Colonic mucosa (tissue), 4 donors: ENCODE measurements around the gene SYNE1. TPM values are rescaled to one million over a fixed set of nuclear protein-coding genes. Genes with fewer than 3 reads are reported as not detected.

Experiments
- DNase-seq: peaks from one replicate; pipeline ENCODE4 v3.0.0-alpha.2; 2020
- H3K27ac ChIP-seq: fragments of 200-600 bp; one replicate; pipeline ENCODE4 v1.8.0; 2021
- H3K27me3 ChIP-seq: fragments of 200-600 bp; one replicate; pipeline ENCODE4 v1.8.0; 2021
- H3K36me3 ChIP-seq: fragments of 200-600 bp; one replicate; pipeline ENCODE4 v1.8.0; 2021
- H3K4me1 ChIP-seq: fragments of 200-600 bp; one replicate; pipeline ENCODE4 v1.8.0; 2021; ENCODE audit warnings: mild to moderate bottlenecking
- H3K4me3 ChIP-seq: fragments of 200-600 bp; one replicate; pipeline ENCODE4 v1.8.0; 2021
- H3K9ac ChIP-seq, 2 donors: one replicate each; pipeline ENCODE4 v1.7.0; 2013; ENCODE audit warnings: control low read depth in 2 of 2, low read depth in 2 of 2, low read length in 2 of 2
- H3K9me3 ChIP-seq: fragments of 200-600 bp; one replicate; pipeline ENCODE4 v1.8.0; 2021
- intact Hi-C: fragments of 100-400 bp; cut with DNase I; formaldehyde crosslinking; loops from one replicate; pipeline ENCODE4 v1.14.1; 2022
- total RNA-seq, 2 donors: library from RNA; stranded (reverse); fragmentation: NEBNext Ultra II Directional in 1 of 2; extraction: Animal tissue kit (Norgen Biotek cat#: 25700) in 1 of 2; gene quantifications; one replicate each; pipeline ENCODE4 v1.2.1, GENCODE V29; 2021
- TF ChIP-seq, protein P1 (sequence below): fragments of 200-600 bp; IDR thresholded peaks from one replicate; pipeline ENCODE4 v1.8.0; 2022; ENCODE audit warnings: antibody characterized with exemption, mild to moderate bottlenecking
- donor health status: healthy.
- donor health status: DM: no; HTN: no; CAD: no.
- donor health status: DM: no; HTN: no; CAD: no.

The SYNE1 gene
- total RNA-seq, 2 donors from 2014 or later: 11.6 to 23.7 TPM

DNA sequence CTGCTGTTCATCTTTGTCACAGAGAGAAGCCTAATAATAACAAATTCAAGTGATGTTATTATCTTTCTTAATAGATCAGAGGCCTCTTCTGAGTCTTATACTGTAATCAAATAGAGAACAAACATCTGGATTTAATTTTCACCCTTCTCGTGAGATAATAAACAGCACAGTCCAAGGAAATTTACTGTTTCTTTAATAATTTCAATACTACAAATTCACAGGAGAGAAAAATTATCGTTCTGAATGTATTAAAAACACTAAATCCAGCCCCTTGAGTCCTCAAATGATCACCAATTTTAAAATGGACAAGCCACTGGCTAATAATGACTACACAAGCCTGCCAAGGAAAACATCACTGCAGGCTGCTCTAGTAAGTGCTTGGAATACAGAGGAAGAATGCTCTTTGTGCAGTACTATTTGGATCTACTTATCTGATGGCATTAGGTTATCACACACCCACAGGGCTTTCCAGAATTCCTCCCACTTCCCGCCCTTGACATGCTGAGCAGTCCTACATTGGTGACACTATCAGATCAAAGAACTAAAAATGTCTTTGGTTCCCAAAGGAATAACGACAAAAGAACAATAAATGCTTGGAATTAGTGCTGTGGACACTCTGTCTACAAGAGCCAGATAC, 38.1 kb downstream of the SYNE1 start:
- intact Hi-C loops: no loop called here
- Histone ChIP-seq H3K4me3 (no peak overlapping the region), H3K36me3 (no peaks in the 10 kb centered on the region), H3K9me3 (no peaks in the 10 kb centered on the region), H3K27me3 (no peaks in the 10 kb centered on the region), H3K9ac (no peak overlapping the region), H3K27ac (no peak overlapping the region), H3K4me1 (no peaks in the 10 kb centered on the region)
- DNase-seq: no peak
- TF ChIP-seq, protein P1, sequence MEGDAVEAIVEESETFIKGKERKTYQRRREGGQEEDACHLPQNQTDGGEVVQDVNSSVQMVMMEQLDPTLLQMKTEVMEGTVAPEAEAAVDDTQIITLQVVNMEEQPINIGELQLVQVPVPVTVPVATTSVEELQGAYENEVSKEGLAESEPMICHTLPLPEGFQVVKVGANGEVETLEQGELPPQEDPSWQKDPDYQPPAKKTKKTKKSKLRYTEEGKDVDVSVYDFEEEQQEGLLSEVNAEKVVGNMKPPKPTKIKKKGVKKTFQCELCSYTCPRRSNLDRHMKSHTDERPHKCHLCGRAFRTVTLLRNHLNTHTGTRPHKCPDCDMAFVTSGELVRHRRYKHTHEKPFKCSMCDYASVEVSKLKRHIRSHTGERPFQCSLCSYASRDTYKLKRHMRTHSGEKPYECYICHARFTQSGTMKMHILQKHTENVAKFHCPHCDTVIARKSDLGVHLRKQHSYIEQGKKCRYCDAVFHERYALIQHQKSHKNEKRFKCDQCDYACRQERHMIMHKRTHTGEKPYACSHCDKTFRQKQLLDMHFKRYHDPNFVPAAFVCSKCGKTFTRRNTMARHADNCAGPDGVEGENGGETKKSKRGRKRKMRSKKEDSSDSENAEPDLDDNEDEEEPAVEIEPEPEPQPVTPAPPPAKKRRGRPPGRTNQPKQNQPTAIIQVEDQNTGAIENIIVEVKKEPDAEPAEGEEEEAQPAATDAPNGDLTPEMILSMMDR: no peak

DNA sequence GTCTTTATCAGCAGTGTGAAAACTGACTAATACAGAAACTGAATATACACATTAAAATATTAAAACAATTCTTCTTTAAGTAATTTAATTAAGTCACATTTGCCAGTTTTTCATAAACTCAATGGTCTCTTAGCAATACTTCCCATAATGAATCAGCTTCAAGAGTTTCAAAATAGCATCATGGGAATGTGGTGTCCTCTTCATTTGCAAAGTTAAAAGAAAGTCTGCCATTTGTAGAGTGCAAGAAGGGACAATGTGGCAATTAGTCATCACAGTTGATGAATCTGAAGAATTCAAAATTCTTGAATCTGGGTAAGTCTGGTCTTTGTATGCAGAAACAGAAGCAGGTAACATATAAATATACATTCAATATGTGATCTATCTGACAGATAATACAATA, 38.7 kb downstream of the SYNE1 start:
- no peaks in the 10 kb centered on the region for H3K27me3 ChIP-seq
- H3K4me1 ChIP-seq: no peaks in the 10 kb centered on the region
- H3K9me3 ChIP-seq: no peaks in the 10 kb centered on the region
- no peak overlapping the region for H3K27ac ChIP-seq
- intact Hi-C loops: no loop called here
- no peak overlapping the region for H3K9ac ChIP-seq
- DNase-seq: no peak
- H3K36me3 ChIP-seq: no peaks in the 10 kb centered on the region
- TF ChIP-seq, protein P1: no peak
- H3K4me3 ChIP-seq: no peak overlapping the region

DNA sequence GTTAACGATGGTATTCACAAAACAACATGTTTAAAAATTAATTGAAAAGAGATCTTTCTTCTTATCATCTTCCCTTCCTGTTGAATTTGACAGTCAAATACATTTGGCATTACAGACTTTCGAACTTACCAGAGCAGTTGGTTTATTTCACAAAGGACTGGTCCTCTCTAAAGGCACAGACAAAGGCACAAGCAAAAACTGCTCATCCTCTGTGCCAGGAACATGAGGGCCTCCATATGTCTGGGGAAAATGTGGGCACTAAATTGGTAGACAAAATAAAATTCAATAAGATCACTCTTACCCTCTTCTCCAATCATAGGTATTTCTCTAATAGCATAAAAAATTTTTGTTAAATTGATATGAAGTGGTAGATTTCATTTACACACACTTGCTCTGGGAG, 40.4 kb downstream of the SYNE1 start:
- H3K27me3 ChIP-seq: no peaks in the 10 kb centered on the region
- TF ChIP-seq, protein P1: no peak
- no peaks in the 10 kb centered on the region for H3K9me3 ChIP-seq
- no peak overlapping the region for H3K27ac ChIP-seq
- no peaks in the 10 kb centered on the region for H3K4me1 ChIP-seq
- no peak overlapping the region for H3K9ac ChIP-seq
- DNase-seq: no peak
- intact Hi-C loops: no loop called here
- H3K4me3 ChIP-seq: no peak overlapping the region
- no peaks in the 10 kb centered on the region for H3K36me3 ChIP-seq

DNA sequence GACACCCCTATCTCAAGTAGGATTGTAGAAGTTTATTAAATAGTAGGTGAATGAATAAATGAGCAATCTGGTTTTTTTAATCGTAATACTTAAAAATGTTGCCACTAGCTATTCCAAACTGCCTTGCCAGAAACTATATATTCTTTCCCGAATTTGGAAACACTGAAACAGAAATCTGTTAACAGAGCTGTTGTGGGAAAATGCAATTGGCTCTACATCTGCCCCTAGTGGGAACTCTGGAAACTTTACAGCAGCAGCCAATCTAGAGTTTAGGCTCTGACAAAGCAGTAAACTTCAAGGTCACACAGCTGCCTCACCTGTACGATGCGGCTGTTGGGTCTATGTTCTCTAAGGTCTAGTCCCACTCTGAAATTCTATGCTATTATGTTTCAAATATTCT, 41.7 kb downstream of the SYNE1 start:
- TF ChIP-seq, protein P1: no peak
- no peak for DNase-seq
- Histone ChIP-seq H3K4me3 (no peak overlapping the region), H3K9me3 (no peaks in the 10 kb centered on the region), H3K36me3 (no peaks in the 10 kb centered on the region), H3K27ac (no peak overlapping the region), H3K4me1 (no peaks in the 10 kb centered on the region), H3K27me3 (no peaks in the 10 kb centered on the region), H3K9ac (no peak overlapping the region)
- intact Hi-C loops: no loop called here

DNA sequence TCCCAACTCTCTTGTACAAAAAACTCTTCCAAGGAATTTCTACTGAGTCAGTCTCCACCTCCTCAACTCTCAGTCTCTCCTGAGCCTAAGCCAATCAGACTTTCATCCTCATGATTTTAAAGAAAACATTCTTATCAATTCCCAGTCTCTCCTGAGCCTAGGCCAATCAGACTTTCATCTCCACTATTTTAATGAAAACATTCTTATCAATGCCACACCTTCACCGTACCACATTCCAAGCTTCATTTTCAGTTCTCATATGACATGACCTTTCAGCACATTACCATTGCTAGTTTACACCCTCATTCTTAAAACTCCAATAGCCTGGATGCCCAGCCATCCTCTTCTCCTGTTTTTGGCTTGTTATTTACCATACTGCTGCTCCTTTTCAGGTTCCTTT, 42.5 kb downstream of the SYNE1 start:
- Histone ChIP-seq H3K27ac (no peak overlapping the region), H3K27me3 (no peaks in the 10 kb centered on the region), H3K36me3 (no peaks in the 10 kb centered on the region), H3K4me1 (no peaks in the 10 kb centered on the region), H3K9ac (no peak overlapping the region), H3K4me3 (no peak overlapping the region), H3K9me3 (no peaks in the 10 kb centered on the region)
- TF ChIP-seq, protein P1: no peak
- intact Hi-C loops: no loop called here
- DNase-seq: no peak
